HUES6 (cell line): ENCODE results near the gene ZKSCAN5.

Experiments used
- H3K27ac ChIP-seq: 2 replicates; pipeline ENCODE4 v1.7.0; 2013; ENCODE audit warnings: low read depth, mild to moderate bottlenecking, low read length, inconsistent platforms
- H3K27me3 ChIP-seq: 2 replicates; pipeline ENCODE4 v1.6.1; 2013; ENCODE audit warnings: low read length; ENCODE audit not compliant: control insufficient read depth, insufficient read depth
- H3K36me3 ChIP-seq: 2 replicates; pipeline ENCODE4 v1.6.1; 2013; ENCODE audit warnings: low read length; ENCODE audit not compliant: control insufficient read depth, insufficient read depth
- H3K4me1 ChIP-seq: 2 replicates; pipeline ENCODE4 v1.6.1; 2013; ENCODE audit warnings: low read length; ENCODE audit not compliant: control insufficient read depth, insufficient read depth
- H3K4me3 ChIP-seq: 2 replicates; pipeline ENCODE4 v1.5.1; 2013; ENCODE audit warnings: low read depth, low read length
- H3K9ac ChIP-seq: one replicate; pipeline ENCODE4 v1.6.1; 2013; ENCODE audit warnings: mild to moderate bottlenecking, low read length
- H3K9me3 ChIP-seq: 2 replicates; pipeline ENCODE4 v1.6.1; 2013; ENCODE audit warnings: low read depth, low read length; ENCODE audit not compliant: control insufficient read depth, insufficient read depth

ZKSCAN5 gene

DNA sequence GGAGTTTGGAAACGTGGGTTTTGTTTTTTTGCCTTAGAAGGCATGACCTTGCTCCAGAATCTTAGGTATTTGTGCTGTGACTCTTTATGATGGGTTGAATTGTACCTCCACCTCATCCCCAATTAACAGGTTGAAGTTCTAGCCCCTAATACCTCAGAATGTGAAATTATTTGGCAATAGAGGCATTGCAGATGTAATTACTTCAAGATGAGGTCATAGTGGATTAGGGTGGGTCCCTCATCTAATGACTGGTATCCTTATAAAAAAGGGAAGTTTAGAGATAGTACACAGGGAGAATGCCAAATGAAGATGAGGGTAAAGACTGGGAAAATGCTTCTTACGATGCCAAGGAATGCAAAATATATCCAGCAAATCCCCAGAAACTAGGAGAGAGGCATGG is 50.5 kb downstream of the ZKSCAN5 start:
- Histone ChIP-seq H3K27me3 (no peaks in the 10 kb centered on the region), H3K4me1 (0 out of 2 replicates have a peak, but pooled peaks cover 2% of the 10 kb centered on the region), H3K4me3 (no peak overlapping the region), H3K9me3 (no peaks in the 10 kb centered on the region), H3K9ac (no peak overlapping the region), H3K36me3 (peaks cover 6% of the 10 kb centered on the region; the same call in 1 of the 2 replicates), H3K27ac (no peak overlapping the region)

DNA sequence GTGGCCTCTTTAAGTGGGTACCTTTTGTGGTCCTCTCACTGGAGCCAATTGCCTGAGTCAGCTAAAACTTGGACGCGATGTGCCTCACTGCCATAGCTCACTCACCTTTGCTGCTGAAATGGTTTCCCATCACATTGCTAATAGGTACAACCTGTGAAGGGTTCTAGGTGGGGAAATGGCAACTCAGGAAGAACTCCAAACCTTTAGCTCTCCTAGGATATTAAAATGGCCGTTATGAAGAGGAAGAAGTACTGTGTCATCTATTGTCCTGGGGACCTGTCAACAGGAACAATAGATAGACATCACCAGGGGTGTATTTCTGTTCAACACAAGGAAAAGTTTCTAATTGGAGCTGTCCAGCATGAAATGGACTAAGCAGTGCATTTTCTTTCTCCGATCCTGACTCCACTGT is 52.7 kb downstream of the ZKSCAN5 start:
- peak overlapping the region; percentile 100 for H3K9ac ChIP-seq
- H3K36me3 ChIP-seq, result peaks cover 27% of the 10 kb centered on the region
- peaks cover 7% of the 10 kb centered on the region; the same call in 1 of the 2 replicates for H3K4me1 ChIP-seq

DNA sequence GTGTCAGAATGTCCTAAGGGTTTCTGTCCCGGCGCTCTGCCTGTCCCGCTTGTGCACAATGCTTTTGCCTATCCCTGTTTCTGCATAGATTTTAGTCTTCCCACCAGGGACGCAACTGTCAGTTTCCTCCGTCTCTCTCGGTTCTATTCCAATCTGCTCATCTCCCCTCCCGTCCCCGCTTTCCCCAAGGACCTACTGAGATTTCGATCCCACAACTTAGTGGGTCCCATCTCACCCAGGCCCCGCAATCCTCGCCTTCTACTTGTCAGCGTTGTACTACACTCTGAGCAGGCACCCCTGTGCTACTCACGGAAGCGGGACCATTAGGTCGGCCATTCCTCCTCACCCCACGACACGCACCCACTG is 53.5 kb downstream of the ZKSCAN5 start:
- peak overlapping the region; percentile 94 for H3K4me3 ChIP-seq
- no peaks in the 10 kb centered on the region for H3K9me3 ChIP-seq
- H3K9ac ChIP-seq, result peak overlapping the region; percentile 100
- peaks cover 35% of the 10 kb centered on the region for H3K36me3 ChIP-seq
- peaks cover 9% of the 10 kb centered on the region; the same call in 1 of the 2 replicates for H3K4me1 ChIP-seq
- H3K27ac ChIP-seq, result peak overlapping the region; percentile 94
- no peaks in the 10 kb centered on the region for H3K27me3 ChIP-seq

More for the DNA sequence above, 52.7 kb downstream of the ZKSCAN5 start:
- peak overlapping the region; percentile 94 for H3K4me3 ChIP-seq
- no peaks in the 10 kb centered on the region for H3K9me3 ChIP-seq
- no peak overlapping the region for H3K27ac ChIP-seq
- H3K27me3 ChIP-seq, result no peaks in the 10 kb centered on the region

DNA sequence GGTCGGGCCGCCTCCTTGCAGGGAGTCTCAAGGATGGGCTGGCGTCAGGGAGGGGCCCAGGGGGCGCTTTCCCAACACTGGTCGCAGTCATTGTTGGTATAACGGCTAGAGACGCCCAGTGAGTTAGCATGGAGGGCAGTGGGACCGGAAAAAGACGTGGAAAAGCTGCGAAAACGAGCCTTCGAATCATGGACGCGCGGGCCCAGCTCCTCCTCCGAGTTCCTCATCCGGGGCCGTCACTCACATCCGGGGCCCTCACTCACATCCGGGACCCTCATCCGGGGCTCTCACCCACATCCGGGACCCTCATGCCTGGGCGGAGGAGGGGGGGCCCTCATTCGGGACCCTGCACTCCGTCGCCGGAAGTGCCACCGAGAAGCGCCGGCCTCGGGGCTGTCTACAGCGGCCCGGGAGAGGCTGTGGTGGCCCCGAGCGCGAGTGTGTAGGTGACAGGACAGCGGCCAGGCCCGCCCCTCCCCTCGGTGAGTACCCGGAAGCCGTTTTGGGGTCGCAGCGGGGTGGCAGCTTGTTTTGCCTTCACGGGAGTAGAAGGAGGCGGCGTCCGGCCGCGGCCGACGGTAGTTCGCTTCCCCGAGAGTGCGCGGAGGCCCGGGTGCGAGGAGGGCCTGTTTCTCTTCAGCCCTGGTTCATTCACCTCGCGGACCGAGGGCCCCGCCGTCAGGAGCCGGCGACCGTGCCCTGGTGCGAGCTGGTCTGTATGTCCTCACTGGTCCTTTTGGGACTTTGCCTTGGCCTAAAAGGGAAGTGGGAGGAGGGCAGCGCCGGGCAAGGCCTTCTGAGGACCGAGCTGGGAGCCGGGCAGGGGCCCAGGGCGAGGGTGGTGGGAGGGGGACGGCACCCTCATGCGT is 54.1 kb downstream of the ZKSCAN5 start, which contains the start of gene ZNF655:
Gene ZNF655, plus strand, starts transcription at position 337 of the 869 bp plus-strand sequence. CDS start 1,918 bp downstream, outside the sequence.
- no peaks in the 10 kb centered on the region for H3K9me3 ChIP-seq
- no peaks in the 10 kb centered on the region for H3K27me3 ChIP-seq
- H3K4me1 ChIP-seq, result peaks cover 9% of the 10 kb centered on the region; the same call in 1 of the 2 replicates
- H3K27ac ChIP-seq, result peak within 1 kb of the TSS; percentile 94
- H3K9ac ChIP-seq, result peak within 1 kb of the TSS; percentile 100
- peak within 1 kb of the TSS; percentile 94 for H3K4me3 ChIP-seq
- H3K36me3 ChIP-seq, result peaks cover 39% of the 10 kb centered on the region

DNA sequence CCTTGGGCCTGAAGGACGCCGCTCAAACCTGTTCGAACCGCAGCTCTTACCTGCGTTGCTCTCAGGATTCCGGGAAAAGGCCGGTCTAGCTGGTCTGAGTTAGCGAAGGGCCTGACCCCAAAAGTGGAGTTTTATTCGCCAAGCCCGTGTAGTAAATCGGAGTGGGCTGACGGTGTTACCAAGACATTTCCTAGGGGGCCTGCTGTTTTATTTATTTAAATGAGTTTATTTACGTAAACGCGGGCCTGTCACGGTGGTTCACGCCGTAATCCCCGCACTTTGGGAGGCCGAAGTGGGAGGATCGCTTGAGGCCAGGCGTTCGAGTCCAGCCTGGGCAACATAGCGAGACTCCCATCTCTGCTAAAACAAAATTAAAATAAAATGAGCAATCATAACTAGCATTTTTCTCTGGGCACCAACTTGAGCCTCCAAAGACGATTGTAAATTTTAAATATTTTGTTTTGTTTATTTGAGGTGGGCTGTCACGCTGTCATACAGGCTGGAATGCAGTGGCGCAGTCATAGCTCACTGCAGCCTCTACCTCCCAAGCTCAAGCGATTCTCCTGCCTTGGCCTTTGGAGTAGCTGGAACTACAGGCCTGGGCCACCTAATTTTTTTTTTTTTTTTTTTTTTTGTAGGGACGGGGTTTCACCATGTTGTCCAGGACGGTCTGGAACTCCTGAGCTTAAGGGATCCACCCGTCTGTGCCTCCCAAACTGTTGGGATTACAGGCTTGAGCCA is 54.9 kb downstream of the ZKSCAN5 start:
- Histone ChIP-seq H3K27me3 (no peaks in the 10 kb centered on the region), H3K27ac (peak overlapping the region; percentile 94), H3K36me3 (peaks cover 47% of the 10 kb centered on the region), H3K9ac (peak overlapping the region; percentile 100), H3K4me3 (peak overlapping the region; percentile 94), H3K4me1 (peaks cover 9% of the 10 kb centered on the region; the same call in 1 of the 2 replicates), H3K9me3 (no peaks in the 10 kb centered on the region)

DNA sequence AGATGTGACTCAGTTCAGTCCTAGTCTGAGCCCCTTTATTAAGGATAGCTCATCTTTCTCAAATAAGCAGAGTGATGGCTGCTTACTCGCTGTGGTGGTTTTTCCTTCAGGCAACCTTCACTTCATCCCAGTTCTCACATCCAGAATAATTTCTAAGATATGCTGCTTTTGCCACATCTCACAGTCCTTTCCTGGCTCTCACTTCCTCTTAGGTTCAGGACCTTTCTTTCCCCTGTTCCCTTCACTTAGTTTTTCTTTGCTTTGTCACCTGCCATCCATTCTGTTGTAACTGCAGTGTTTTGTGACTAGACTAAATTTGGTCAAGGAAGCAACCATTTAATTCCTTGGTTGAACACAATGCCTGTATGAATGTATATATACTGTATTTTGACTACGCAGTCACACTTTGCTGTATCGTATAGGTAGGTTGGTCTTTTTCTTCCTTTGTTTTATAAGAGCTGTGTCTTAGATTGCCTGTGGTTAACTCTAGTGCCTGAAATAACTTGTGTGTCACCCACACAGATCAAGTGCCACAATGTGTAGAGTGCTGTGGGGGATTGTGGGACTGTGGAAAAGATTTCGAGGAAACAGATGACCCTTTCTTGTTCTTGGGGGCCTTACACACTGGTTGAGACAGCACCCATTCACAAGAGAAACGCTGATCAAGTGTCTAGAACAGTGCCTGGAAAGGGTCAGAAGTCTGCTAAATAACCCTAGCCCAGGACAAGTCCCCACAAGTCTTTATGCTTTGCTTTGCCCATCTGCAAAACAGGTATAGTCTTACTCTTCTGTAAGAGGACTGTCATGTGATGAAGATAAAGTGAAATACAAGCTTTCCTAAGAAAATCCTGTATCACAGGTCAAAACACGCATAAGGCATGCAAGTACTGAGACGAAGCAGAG is 56.6 kb downstream of the ZKSCAN5 start:
- Histone ChIP-seq H3K4me1 (peaks cover 9% of the 10 kb centered on the region; the same call in 1 of the 2 replicates), H3K27ac (no peak overlapping the region), H3K36me3 (peaks cover 63% of the 10 kb centered on the region), H3K27me3 (no peaks in the 10 kb centered on the region), H3K9ac (peak overlapping the region; percentile 41), H3K9me3 (no peaks in the 10 kb centered on the region), H3K4me3 (no peak overlapping the region)

DNA sequence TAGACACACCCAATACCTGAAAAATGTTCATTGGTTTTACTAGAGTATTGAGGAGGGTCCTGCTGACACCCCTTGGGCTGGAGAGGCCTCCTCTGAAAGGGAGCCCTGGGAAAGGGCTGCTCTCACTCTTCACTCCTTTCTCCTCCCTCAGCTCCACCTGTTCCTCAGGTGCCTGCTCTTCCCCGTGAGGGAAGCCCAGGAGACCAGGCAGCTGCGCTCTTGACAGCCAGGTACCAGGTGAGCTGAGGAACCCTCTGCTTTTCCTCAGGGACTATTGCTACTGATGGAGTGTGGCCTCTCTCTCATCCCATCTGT is 57.2 kb downstream of the ZKSCAN5 start:
- H3K27ac ChIP-seq, result peak overlapping the region; percentile 11; the same call in 1 of the 2 replicates
- H3K4me1 ChIP-seq, result peaks cover 9% of the 10 kb centered on the region; the same call in 1 of the 2 replicates
- H3K4me3 ChIP-seq, result no peak overlapping the region
- H3K9ac ChIP-seq, result peak overlapping the region; percentile 27
- peaks cover 67% of the 10 kb centered on the region for H3K36me3 ChIP-seq
- H3K27me3 ChIP-seq, result no peaks in the 10 kb centered on the region
- no peaks in the 10 kb centered on the region for H3K9me3 ChIP-seq

DNA sequence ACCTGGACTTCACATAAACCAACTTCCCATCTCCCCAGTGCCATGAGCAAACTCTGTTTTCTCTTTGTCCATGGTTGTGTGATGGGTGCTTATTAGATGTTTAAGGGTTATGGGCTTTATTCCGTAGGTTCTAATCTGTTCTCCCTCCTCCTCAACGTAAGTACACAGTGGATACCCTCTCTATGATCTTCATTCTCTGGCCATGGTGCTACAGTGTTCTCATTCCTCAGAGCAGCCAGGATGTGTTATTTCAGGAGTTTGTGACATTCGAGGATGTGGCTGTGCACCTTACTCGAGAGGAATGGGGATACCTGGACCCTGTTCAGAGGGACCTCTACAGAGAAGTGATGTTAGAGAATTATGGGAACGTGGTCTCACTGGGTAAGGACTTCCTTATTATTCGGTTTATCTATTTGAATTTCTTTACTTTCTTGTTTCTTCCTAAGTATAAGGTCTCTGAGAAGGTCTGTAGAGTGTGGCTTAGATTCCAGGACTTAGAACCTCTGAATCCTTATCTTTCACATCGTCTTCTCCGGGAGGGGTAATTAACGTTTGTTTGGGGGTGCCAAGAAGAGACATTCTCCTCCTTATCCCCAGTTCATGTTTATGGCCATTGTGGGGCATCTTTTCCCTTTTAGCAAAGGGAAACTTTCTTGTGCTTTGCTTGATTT is 57.8 kb downstream of the ZKSCAN5 start:
- peaks cover 67% of the 10 kb centered on the region for H3K36me3 ChIP-seq

DNA sequence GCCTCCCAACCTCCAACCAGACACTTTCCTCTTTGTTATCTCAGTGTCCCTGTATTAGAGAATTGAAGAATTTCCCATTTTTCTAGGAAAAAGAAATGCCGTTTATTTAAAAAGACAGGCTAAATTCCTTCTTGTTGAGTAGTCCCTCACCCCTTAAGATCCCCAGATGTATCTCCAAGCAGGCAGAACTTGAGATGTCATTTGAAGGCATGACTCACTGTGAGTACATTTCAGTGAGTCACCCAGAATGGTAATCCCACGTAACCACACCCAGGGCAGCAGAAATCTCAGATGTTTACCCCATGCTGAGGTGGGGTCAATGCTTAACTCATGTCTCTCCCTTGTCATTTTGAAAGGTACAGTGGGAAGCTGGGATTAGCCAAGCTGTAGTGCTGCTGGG is 58.4 kb downstream of the ZKSCAN5 start:
- Histone ChIP-seq H3K27ac (peak overlapping the region; percentile 66; the same call in 1 of the 2 replicates), H3K4me1 (peaks cover 9% of the 10 kb centered on the region; the same call in 1 of the 2 replicates), H3K27me3 (no peaks in the 10 kb centered on the region), H3K9ac (peak overlapping the region; percentile 39), H3K36me3 (peaks cover 71% of the 10 kb centered on the region), H3K4me3 (no peak overlapping the region), H3K9me3 (no peaks in the 10 kb centered on the region)

More for the DNA sequence above, 57.8 kb downstream of the ZKSCAN5 start:
- peak overlapping the region; percentile 66; the same call in 1 of the 2 replicates for H3K27ac ChIP-seq
- no peaks in the 10 kb centered on the region for H3K9me3 ChIP-seq
- no peak overlapping the region for H3K4me3 ChIP-seq
- peak overlapping the region; percentile 39 for H3K9ac ChIP-seq
- H3K4me1 ChIP-seq, result peaks cover 9% of the 10 kb centered on the region; the same call in 1 of the 2 replicates
- H3K27me3 ChIP-seq, result no peaks in the 10 kb centered on the region

DNA sequence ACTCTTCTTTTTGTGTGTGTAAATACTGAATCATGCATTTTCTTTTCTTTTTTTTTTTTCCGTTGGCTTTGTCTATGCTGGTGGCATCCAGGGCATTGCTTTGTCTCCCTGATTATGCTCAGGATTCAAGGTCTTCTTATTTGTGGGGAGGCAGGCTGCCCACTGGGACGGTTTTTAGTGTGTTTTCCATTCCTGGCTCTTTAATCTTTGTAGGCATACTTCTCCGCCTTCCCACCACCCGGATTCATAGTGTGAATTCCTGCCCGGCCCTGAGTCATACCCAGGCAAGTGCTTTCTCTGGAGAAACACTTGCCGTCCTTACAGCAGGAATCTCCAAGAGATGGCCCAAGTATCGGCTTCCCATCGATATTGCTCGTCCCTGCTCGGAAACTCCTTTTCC is 59.2 kb downstream of the ZKSCAN5 start:
- Histone ChIP-seq H3K36me3 (peaks cover 72% of the 10 kb centered on the region), H3K9ac (peak overlapping the region; percentile 35), H3K27me3 (no peaks in the 10 kb centered on the region), H3K9me3 (no peaks in the 10 kb centered on the region), H3K4me3 (no peak overlapping the region), H3K4me1 (peaks cover 9% of the 10 kb centered on the region; the same call in 1 of the 2 replicates), H3K27ac (peak overlapping the region; percentile 32; the same call in 1 of the 2 replicates)
